IMR-90 (cell line): Measurements from ENCODE around the gene RNF182. TPM values are rescaled to one million over a fixed set of nuclear protein-coding genes. Genes with fewer than 3 reads are reported as not detected.
A peak's percentile ranks its signal among the peaks of the same experiment; 100 is the strongest.

Experiments
- ATAC-seq: fragments of 200-7000 bp; cut with Tn5 transposase; 2 replicates; pipeline ENCODE4 v1.9.1; 2020; ENCODE audit warnings: low read depth, mild to moderate bottlenecking, moderate library complexity
- BruUV-seq: library from RNA; stranded (reverse); fragments of 400-500 nt; replicated peaks from 2 replicates; lab custom pipeline; 2021; lab: Mats Ljungman, UMichigan
- CTCF ChIA-PET: fragments of 300-600 bp; formaldehyde crosslinking; extraction: SDS; loops from one replicate; lab custom pipeline; 2021; ENCODE audit warnings: antibody characterized with exemption; lab: Yijun Ruan, JAX
- POLR2A ChIA-PET: fragments of 300-600 bp; sonication (Branson Sonifier 250); formaldehyde crosslinking; loops from one replicate; lab custom pipeline; 2022; ENCODE audit warnings: antibody characterized with exemption; ENCODE audit not compliant: unreplicated experiment; lab: Charles Lee
- DNase-seq: peaks from one replicate; pipeline ENCODE4 v3.0.0; 2013
- H2AFZ ChIP-seq: replicated peaks from 2 replicates; pipeline ENCODE3; 2013; ENCODE audit warnings: low read length, mild to moderate bottlenecking; ENCODE audit not compliant: poor library complexity
- H2AK5ac ChIP-seq: 2 replicates; pipeline ENCODE4 v1.6.1; 2013; ENCODE audit warnings: low read depth, low read length, inconsistent platforms
- H2AK9ac ChIP-seq: replicated peaks from 2 replicates; pipeline ENCODE3; 2013; ENCODE audit warnings: mild to moderate bottlenecking, low read depth, low read length, moderate library complexity; ENCODE audit not compliant: poor library complexity
- H2BK120ac ChIP-seq: 2 replicates; pipeline ENCODE4 v1.6.1; 2013; ENCODE audit warnings: low read depth, low read length, inconsistent platforms
- H2BK15ac ChIP-seq: 3 replicates; pipeline ENCODE4 v1.6.1; 2013; ENCODE audit warnings: low read depth, low read length, inconsistent platforms
- H2BK20ac ChIP-seq: 2 replicates; pipeline ENCODE4 v1.6.1; 2013; ENCODE audit warnings: low read depth, mild to moderate bottlenecking, inconsistent platforms, low read length, moderate library complexity
- H2BK5ac ChIP-seq: 2 replicates; pipeline ENCODE4 v1.6.1; 2013; ENCODE audit warnings: mild to moderate bottlenecking, low read depth, low read length, inconsistent platforms; ENCODE audit not compliant: poor library complexity, severe bottlenecking
- H3K14ac ChIP-seq: replicated peaks from 2 replicates; pipeline ENCODE4 v1.6.1; 2013; ENCODE audit warnings: low read depth, low read length, inconsistent platforms
- H3K18ac ChIP-seq: 2 replicates; pipeline ENCODE4 v1.6.1; 2013; ENCODE audit warnings: low read depth, low read length, control low read depth
- H3K23ac ChIP-seq: 2 replicates; pipeline ENCODE4 v1.6.1; 2013; ENCODE audit warnings: low read depth, low read length, inconsistent platforms
- H3K27ac ChIP-seq: 2 replicates; pipeline ENCODE4 v1.5.1; 2013; ENCODE audit warnings: mild to moderate bottlenecking, control low read depth, low read length; ENCODE audit not compliant: insufficient read depth
- H3K27me3 ChIP-seq: 2 replicates; pipeline ENCODE4 v1.6.1; 2013; ENCODE audit warnings: low read length; ENCODE audit not compliant: control insufficient read depth, insufficient read depth
- H3K36me3 ChIP-seq: 2 replicates; pipeline ENCODE4 v1.6.1; 2013; ENCODE audit warnings: low read length, mixed read lengths; ENCODE audit not compliant: control insufficient read depth, insufficient read depth
- H3K4ac ChIP-seq: 2 replicates; pipeline ENCODE4 v1.6.1; 2013; ENCODE audit warnings: low read depth, low read length, inconsistent platforms
- H3K4me1 ChIP-seq: 2 replicates; pipeline ENCODE4 v1.6.1; 2013; ENCODE audit warnings: low read length, mixed read lengths; ENCODE audit not compliant: control insufficient read depth, insufficient read depth
- H3K4me2 ChIP-seq: 2 replicates; pipeline ENCODE4 v1.6.1; 2013; ENCODE audit warnings: low read depth, mild to moderate bottlenecking, control low read depth, low read length, moderate library complexity
- H3K4me3 ChIP-seq: 2 replicates; pipeline ENCODE4 v1.5.1; 2013; ENCODE audit warnings: low read depth, mild to moderate bottlenecking, control low read depth, low read length, moderate library complexity; ENCODE audit not compliant: insufficient read depth
- H3K56ac ChIP-seq: 2 replicates; pipeline ENCODE4 v1.6.1; 2013; ENCODE audit warnings: low read length, inconsistent platforms; ENCODE audit not compliant: insufficient read depth; ENCODE audit errors: extremely low read depth
- H3K79me1 ChIP-seq, 2 experiments: 2 replicates each; pipeline ENCODE4 v1.6.1; 2013; ENCODE audit warnings: low read length in 2 of 2, inconsistent platforms in 1 of 2, low read depth in 1 of 2
- H3K9ac ChIP-seq: 2 replicates; pipeline ENCODE4 v1.6.1; 2013; ENCODE audit warnings: low read depth, low read length, control low read depth
- H3K9me1 ChIP-seq: 2 replicates; pipeline ENCODE4 v1.6.1; 2013; ENCODE audit warnings: low read length, inconsistent platforms; ENCODE audit not compliant: insufficient read depth
- H3K9me3 ChIP-seq: 2 replicates; pipeline ENCODE4 v1.6.1; 2013; ENCODE audit warnings: low read length; ENCODE audit not compliant: control insufficient read depth, insufficient read depth
- H4K20me1 ChIP-seq: 2 replicates; pipeline ENCODE4 v1.6.1; 2013; ENCODE audit warnings: low read length, inconsistent platforms; ENCODE audit not compliant: insufficient read depth
- H4K5ac ChIP-seq: 2 replicates; pipeline ENCODE4 v1.6.1; 2013; ENCODE audit warnings: mild to moderate bottlenecking, low read depth, low read length, control low read depth
- H4K8ac ChIP-seq, 2 experiments: 2 replicates each; pipeline ENCODE4 v1.6.1; 2013; ENCODE audit warnings: low read depth in 2 of 2, low read length in 2 of 2, control low read depth in 1 of 2, inconsistent platforms in 1 of 2
- H4K91ac ChIP-seq: 2 replicates; pipeline ENCODE4 v1.6.1; 2013; ENCODE audit warnings: low read depth, low read length, inconsistent platforms; ENCODE audit not compliant: insufficient read depth
- CEBPB ChIP-seq: IDR thresholded peaks from 2 replicates; pipeline ENCODE4 v1.6.1; 2012; ENCODE audit warnings: low read depth, low read length, improper control_type of control experiment
- SMC3 ChIP-seq: fragments of 150-350 bp; IDR thresholded peaks from 2 replicates; pipeline ENCODE4 v1.6.1; 2016; ENCODE audit warnings: low read depth, mild to moderate bottlenecking, antibody characterized with exemption, low read length, moderate library complexity
- WGBS, 2 experiments: methylation state at CpG; one replicate each; pipeline versions ENCODE4 v1.1.5 to v1.1.7; 2013; ENCODE audit warnings: missing lambda C conversion rate in 2 of 2; ENCODE audit not compliant: insufficient read length in 1 of 2; ENCODE audit errors: extremely low coverage in 2 of 2; 5-methylcytosine and 5-hydroxymethylcytosine counted together
- dilution Hi-C: fragments of 300-500 bp; cut with HindIII; formaldehyde crosslinking; loops from one replicate; pipeline ENCODE4 v1.14.3; 2018; ENCODE audit warnings: low sequenced_read_pairs; ENCODE audit not compliant: unreplicated experiment
- in situ Hi-C: fragments of 300-500 bp; cut with MboI; formaldehyde crosslinking; loops from 3 replicates; pipeline ENCODE4 v1.14.3; 2019; ENCODE audit warnings: low sequenced_read_pairs, inconsistent platforms, mixed read lengths
- intact Hi-C: fragments of 100-400 bp; cut with micrococcal nuclease; formaldehyde crosslinking; loops from 2 replicates; pipeline ENCODE4 v1.10.0; 2022
- polyA plus RNA-seq, 3 experiments: library from polyadenylated mRNA; depleted of rRNA; stranded (reverse); fragments of >200 nt; gene quantifications; 2 replicates each; pipeline ENCODE4 v1.2.3, GENCODE V29; 2012; ENCODE audit warnings: low replicate concordance in 1 of 3
- total RNA-seq: library from RNA; depleted of rRNA; stranded (reverse); fragments of >200 nt; gene quantifications from 2 replicates; pipeline ENCODE4 v1.2.3, GENCODE V29; 2012

RNF182 gene
- total and polyA plus RNA-seq, 2 of the 4 experiments (the other 2 are of a cell fraction), result 4.1 to 9.1 TPM

DNA sequence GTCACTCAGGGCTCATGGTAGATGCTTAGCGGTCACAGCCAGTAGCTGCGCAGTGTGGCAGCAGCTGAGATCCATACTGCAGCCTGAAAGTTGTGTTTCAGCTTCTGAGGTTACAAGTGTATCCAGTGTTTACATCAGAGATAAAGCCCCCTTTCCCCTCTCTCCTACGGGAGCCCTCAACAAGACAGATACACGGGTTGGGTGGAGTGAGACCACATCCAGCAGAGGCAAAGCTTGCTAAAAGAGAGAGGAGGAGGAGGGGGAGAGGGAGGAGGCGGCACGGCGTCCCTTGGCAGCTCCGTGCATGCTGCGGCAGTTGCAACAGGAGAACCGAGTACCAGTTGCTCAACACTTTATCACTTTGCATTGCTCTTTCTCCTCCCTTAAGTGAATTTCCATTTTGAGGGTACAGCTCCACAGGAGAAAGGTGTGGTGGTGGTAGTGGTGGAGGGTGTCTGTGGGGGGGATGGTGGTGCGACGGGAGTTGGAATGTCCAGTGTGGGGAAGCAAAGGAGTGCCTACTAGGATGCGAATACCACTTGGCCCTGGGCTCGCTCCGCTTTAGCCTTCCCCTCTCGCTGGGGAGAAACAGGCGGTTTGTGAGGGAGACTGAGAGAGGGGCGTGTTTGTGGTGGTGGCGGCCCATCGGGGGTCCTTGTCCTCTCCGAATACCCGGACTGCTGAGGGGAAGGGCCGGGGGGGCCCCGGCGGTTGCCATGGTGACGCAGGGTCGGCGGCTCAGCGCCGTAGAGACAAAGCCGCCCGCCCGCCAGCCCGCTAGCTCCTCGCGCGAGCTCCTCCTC, 405 bp upstream of the RNF182 start:
- peak; percentile 36 for DNase-seq
- intact Hi-C loops, result loop anchor here (5.0 kb wide), 1 partner anchor 113 kb away; no protein-coding TSS in a partner anchor
- Histone ChIP-seq H2AFZ (peak overlapping the region; percentile 92), H3K4me3 (peak overlapping the region; percentile 57), H2BK120ac (peak overlapping the region; percentile 58), H3K14ac (peak overlapping the region; percentile 61), H4K5ac (peak overlapping the region; percentile 7; the same call in 1 of the 2 replicates), H3K9me3 (no peaks in the 10 kb centered on the region; the same call in 1 of the 2 replicates), H2BK5ac (peak overlapping the region; percentile 51), H3K56ac (peak overlapping the region; percentile 83), H2AK5ac (peak overlapping the region; percentile 39; the same call in 1 of the 2 replicates), H3K4me1 (peaks cover 2% of the 10 kb centered on the region), H4K20me1 (no peaks in the 10 kb centered on the region), H3K4ac (peak overlapping the region; percentile 73), H3K79me1 (peaks cover 0 to 8% of the 10 kb centered on the region in 2 experiments; a peak in 3 of 4 replicates), H3K9ac (peak overlapping the region; percentile 50), H3K9me1 (no peaks in the 10 kb centered on the region), H4K91ac (peak overlapping the region; percentile 82), H4K8ac (peak overlapping the region; percentile 64 to 76), H3K27me3 (peaks cover 4% of the 10 kb centered on the region; the same call in 1 of the 2 replicates), H2BK15ac (peak overlapping the region; percentile 90), H3K27ac (peak overlapping the region; percentile 70), H2BK20ac (peak overlapping the region; percentile 29; the same call in 1 of the 2 replicates), H3K36me3 (no peaks in the 10 kb centered on the region), H3K18ac (peak overlapping the region; percentile 39), H2AK9ac (peak overlapping the region; percentile 68), H3K4me2 (peak overlapping the region; percentile 87), H3K23ac (0 out of 2 replicates have a peak overlapping the region, but pooled peaks have one; percentile 25)
- dilution Hi-C loops, result no loop called here
- BruUV-seq, result no TSS peak
- peak; percentile 88 for ATAC-seq
- ChIA-PET POLR2A (interaction anchor here (0.6 kb wide), 3 partner anchors 111 to 223 kb away, joined by 3 to 8 read pairs (median 8); no protein-coding TSS in a partner anchor), CTCF (interaction anchor here (0.9 to 2.4 kb wide), 5 partner anchors 12 to 142 kb away, joined by 3 to 13 read pairs (median 3); no protein-coding TSS in a partner anchor)
- in situ Hi-C loops, result loop anchor here (25.0 kb wide), 1 partner anchor 1463 kb away; no protein-coding TSS in a partner anchor
- no CpG with 5 or more reads among the region's 37 CpGs for WGBS, 2 experiments
- TF ChIP-seq CEBPB (peak; percentile 84), SMC3 (no peak)
